HG02884 (cell line): Measurements from ENCODE around the gene POLR3G.
A peak's percentile ranks its signal among the peaks of the same experiment; 100 is the strongest.

Source experiments
- ATAC-seq: cut with Tn5 transposase; IDR thresholded peaks from one replicate; pipeline ENCODE4 v1.9.1; 2021; ENCODE audit warnings: mild to moderate bottlenecking, moderate library complexity; ENCODE audit not compliant: unreplicated experiment

POLR3G gene, protein sequence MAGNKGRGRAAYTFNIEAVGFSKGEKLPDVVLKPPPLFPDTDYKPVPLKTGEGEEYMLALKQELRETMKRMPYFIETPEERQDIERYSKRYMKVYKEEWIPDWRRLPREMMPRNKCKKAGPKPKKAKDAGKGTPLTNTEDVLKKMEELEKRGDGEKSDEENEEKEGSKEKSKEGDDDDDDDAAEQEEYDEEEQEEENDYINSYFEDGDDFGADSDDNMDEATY

DNA sequence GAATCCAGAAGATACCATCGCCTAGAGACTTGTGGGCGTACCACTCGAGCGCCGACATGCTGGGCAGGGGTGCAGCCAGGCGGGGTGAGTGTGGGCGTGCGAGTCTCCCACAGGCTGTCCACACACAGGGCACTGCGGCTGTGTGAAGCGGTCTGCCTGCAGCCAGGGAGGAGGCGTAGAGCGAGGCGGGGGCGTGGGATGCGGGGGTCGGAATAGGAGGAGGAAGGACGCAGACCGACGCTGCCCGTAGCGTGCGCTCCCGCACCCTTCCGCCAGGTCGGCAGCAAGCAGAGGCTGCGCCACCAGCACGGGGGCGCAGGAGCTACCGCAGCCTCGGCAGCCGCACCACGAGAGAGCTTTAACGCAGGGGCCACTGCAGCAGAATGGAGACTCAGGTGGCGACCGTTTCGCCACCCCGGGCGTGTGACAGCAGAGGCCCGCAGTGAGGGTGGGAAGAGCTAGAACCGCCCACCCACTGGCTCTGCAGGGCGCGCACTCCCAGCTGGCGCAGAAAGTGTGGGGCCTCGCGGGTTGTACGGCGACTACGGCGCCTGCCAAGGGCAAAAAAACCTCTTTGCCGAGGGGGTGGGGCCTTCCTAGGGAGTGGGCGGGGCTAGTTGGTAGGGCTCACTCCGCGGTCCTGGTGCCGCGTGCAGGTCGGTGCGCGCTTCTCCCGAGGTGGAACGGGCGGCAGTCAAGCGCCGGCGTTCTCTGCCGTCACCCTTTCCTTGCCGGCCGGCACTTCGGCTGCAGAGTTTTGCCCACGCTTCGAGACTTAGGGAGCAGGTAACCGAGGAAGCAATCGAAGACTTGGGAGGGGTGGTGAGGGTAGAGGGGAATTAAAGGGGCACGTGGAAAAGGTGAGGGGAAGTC lies at the start of gene POLR3G, which contains the start of gene MBLAC2:
Gene POLR3G (plus strand): TSS at position 630 of the 873 bp plus-strand sequence. CDS start 10,704 bp downstream, outside the sequence.
Gene MBLAC2 (minus strand): TSS at position 537 of the 873 bp plus-strand sequence. CDS start 479 bp downstream, at position 58.
- ATAC-seq, result peak; percentile 84

- no peak for ATAC-seq
Observed at GRCh38 chr5:90434116-90434714, 40.4 kb upstream of the POLR3G start.

DNA sequence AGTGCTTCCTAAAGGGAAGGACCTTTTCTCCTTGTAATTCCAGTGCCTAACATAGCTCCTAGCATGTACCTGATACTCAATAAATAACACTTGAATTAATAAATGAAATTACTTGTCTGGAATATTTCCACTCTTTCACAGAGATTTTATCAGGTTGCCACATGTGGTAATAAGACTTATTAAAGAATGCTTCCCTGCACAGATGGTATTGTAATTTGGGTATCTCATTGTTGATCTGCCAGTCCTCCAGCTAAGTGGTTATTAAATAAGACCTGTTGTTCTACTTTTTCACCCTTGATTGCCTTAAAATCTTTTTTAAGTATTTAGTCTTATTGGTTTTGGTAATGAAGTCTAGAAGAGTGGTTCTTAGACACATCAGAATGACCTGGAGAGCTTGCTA lies 37.0 kb upstream of the POLR3G start:
- ATAC-seq, result no peak

DNA sequence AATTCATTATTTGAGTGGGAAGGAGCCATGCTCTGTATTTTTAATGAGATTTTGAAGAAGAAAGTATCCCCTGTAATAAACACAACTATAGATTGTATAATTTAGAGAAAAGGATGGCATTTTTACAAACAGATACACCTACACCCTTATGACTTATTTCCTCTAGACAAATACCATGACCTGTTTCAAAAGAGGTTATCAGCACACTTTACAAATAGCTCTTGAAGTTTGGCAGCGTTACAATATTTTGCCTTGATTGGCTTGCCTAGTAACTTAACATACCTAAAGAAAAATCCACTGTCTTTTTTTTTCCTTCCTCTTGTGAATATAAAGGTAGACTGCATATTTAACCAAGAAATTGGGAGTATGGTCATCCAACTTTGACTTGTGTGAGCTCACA lies 36.6 kb upstream of the POLR3G start:
- no peak for ATAC-seq

DNA sequence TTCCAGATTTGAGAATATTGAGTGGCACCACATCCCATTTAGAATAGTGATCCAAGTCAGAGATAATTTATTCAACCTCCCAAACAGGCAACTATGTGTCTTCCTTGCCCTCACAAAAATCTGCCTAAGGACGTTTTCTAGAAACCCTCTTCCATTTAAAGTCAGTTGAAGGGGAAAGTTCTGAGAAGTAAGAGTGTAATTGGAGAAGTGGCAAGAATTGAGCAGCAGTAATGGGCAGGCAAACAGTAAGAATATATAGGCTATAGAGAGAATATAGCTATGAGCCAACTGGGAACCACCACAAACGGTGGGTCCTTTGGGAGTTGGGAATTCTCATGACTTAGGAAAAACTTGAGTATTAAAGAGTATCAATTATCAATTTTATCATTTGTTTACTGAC lies 34.0 kb upstream of the POLR3G start:
- no peak for ATAC-seq

DNA sequence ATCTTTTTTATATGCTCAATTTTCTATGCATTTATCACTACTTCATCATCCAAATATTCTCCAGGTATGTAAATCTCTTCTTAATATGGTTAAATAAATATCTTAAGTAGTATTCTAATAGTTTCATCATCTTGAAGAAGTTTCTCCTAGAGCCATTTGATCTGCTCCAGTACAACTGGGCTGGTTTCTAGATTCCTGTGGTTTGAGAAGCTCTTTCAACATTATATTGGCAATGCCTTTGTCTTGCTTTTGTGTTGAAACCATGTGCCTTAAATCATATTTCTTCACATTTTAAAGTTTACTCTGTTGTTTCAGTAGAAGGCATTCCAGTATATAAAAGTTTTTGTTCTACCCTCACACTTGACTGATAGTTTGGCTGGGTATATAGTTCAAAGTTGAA lies 27.7 kb upstream of the POLR3G start:
- ATAC-seq, result no peak

GRCh38 chr5:90461288-90461687 lies 13.4 kb upstream of the POLR3G start:
- no peak for ATAC-seq

DNA sequence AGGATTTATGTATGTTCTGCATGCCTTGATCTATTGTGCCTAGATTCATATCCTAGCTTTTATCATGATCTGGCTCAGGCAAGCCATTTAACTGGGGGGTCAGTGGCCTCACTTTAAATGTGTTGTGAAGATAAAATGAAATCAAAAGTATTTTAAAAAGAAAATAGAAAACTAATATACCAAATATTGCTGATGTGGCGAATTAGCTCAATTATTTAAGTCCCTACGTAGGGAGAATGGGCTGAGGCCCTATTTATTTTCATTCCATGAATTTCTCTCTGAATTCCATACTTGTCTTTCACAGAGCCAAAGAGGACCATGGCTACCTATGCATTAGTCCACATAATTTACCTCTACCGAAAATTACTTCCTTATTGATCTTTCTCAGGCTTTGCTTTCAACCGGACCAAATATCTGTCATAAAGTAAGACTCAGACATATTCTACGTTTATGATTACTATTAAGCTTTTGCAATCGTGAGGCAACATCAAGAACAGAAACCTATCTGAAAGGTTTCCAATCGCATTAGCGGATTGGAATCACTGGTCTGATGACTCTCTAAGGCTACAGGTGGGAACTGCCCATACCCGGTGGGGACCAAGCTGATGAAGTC lies 1.8 kb upstream of the POLR3G start:
- ATAC-seq, result peak; percentile 6

DNA sequence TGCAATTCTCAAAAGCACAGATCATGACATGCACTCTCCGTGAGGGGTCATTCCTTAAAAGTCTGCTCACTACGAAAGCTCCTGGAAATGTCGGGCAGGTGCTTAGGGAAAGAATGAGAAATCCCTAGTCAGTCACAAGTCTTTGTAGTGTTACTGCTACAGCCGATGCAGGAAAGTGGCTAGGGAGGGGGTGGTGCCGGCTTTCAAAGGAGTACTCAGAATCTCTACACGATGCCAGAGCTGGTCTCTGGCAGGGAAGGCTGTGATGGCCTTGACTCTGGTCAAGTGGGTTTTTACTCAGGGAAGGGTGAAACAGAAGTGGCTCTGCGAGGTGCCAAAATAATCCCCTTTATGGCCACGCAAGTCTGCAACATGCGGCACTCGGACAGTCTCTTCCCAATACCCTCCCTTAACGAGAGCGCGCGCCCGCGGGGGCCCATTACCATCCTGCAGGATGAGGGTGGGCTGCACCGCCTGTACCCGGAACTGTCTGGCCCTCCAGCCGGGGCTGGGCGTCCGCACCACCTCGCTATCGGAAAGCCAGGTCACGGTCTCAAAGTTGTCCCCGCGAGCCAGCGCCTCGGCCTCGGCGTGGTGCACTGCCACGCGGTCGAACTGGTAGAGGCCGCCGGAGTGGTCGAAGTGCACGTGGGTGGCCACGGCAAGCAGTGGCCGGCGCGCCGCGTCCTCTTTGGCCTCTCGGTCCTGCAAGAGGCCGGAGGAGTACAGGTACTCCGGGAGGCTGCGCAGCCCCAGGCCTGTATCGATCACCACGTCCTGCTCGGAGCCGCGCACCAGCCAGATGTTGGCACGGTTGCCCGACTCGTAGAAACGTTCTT lies 1.0 kb upstream of the POLR3G start:
- peak; percentile 7 for ATAC-seq

DNA sequence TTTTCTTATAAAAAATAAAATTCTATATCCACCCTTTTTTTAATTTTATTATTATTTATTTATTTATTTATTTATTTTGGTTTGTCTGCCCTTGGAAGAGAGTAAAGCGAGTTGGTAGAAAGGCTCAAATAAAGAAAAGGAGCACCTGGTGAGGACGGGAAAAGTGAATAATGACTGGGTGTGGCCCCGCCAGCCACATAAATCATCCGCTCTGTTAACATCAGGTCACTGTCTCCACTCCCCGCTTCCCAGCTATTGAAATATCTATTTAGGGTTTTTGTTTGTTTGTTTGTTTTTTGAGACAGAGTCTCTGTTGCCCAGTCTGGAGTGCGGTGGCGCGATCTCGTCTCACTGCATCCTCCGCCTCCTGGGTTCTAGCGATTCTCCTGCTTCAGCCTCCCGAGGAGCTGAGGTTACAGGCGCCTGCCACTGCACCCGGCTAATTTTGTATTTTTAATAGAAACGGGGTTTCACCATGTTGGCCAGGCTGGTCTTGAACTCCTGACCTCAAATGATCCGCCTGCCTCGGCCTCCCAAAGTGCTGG lies 844 bp downstream of the POLR3G start:
- ATAC-seq, result no peak

GRCh38 chr5:90476391-90476790 lies 1.7 kb downstream of the POLR3G start:
- no peak for ATAC-seq

GRCh38 chr5:90477073-90477472 lies 2.4 kb downstream of the POLR3G start:
- ATAC-seq, result no peak

GRCh38 chr5:90477621-90478215 lies 3.1 kb downstream of the POLR3G start:
- ATAC-seq, result no peak

GRCh38 chr5:90479611-90480385 lies 5.1 kb downstream of the POLR3G start:
- no peak for ATAC-seq

GRCh38 chr5:90480699-90481098 lies 6.0 kb downstream of the POLR3G start:
- no peak for ATAC-seq

GRCh38 chr5:90483206-90483605 lies 8.5 kb downstream of the POLR3G start:
- ATAC-seq, result no peak

GRCh38 chr5:90484540-90484939 lies 9.9 kb downstream of the POLR3G start:
- ATAC-seq, result no peak

GRCh38 chr5:90488791-90489190 lies 14.1 kb downstream of the POLR3G start:
- ATAC-seq, result no peak

- no peak for ATAC-seq
Observed at GRCh38 chr5:90494043-90494442, 19.4 kb downstream of the POLR3G start.
